ENCODE results near the gene ATP2A1. TPM values are rescaled to one million over a fixed set of nuclear protein-coding genes. Genes with fewer than 3 reads are reported as not detected.
"Not testable (repeated sequence)": the region's sequence is repeated elsewhere in the genome, so short reads cannot be mapped to it uniquely, and the experiment has no call there.

The ATP2A1 gene
- total RNA-seq, 1 donor from 2014 or later, result 0.16 TPM

GRCh38 chr16:28935924-28936783 is 57.9 kb downstream of the ATP2A1 start:
- peak; percentile 18 for DNase-seq

DNA sequence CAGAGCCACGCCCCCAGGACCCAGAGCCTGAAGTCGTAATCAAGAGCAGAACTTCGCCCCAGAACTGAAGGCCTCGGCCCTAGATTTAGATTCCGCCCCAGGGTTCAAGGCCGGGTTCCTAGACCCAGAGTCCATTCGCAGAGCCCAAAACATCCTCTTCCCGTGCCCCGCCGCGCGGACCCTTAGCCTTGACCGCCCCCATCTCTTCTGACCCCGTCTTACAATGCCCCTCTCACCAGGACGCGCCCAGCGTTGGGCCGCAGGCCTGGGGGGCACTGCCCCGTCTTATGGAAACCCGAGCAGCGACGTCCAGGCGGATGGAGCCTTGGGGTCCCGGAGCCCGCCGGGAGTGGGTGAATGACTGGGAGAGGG is 58.5 kb downstream of the ATP2A1 start:
- no peak for DNase-seq

GRCh38 chr16:28937222-28937876 is 59.1 kb downstream of the ATP2A1 start:
- no peak for DNase-seq

DNA sequence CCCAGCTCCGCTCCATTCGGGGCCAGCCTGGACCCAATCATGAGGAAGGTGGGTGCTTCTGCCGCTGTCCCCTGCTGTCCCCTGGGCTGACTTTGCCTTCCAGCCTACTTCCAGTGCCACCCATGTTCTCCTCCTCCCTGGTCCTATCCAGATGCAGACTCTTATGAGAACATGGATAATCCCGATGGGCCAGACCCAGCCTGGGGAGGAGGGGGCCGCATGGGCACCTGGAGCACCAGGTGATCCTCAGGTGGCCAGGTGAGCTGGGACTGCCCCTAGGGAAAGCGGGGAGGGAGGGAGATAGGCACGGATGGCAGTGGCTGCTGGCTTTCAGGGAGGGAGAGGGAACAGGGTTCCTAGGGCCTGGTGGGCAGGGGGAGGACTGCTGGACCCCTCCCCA is 60.4 kb downstream of the ATP2A1 start:
- DNase-seq, result no peak

GRCh38 chr16:28939825-28940224 is 61.5 kb downstream of the ATP2A1 start:
- not testable (repeated sequence) for DNase-seq

GRCh38 chr16:28943281-28943680 is 65.0 kb downstream of the ATP2A1 start:
- no peak for DNase-seq

DNA sequence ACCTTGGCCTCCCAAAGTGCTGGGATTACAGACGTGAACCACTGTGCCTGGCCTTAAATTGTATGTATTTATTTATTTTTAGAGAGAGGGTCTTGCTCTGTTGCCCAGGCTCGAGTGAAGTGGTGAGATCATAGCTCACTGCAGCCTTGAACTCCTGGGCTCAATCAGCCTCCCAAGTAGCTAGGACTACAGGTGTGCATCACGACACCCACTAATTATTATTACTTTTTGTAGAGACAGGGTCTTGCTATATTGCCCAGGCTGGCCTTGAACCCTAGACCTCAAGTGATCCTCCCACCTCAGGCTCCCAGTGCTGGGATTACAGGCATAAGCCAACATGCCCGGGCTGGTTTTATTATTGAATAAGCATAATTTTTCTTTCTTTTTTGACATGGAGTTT is 68.4 kb downstream of the ATP2A1 start:
- no peak for DNase-seq

- DNase-seq, result peak; percentile 100
Observed at GRCh38 chr16:28950648-28951409, 72.5 kb downstream of the ATP2A1 start, which contains the start of gene NFATC2IP. Gene NFATC2IP, plus strand, starts transcription at chr16:28950937. Its CDS starts 75 bp downstream, at chr16:28951012.

DNA sequence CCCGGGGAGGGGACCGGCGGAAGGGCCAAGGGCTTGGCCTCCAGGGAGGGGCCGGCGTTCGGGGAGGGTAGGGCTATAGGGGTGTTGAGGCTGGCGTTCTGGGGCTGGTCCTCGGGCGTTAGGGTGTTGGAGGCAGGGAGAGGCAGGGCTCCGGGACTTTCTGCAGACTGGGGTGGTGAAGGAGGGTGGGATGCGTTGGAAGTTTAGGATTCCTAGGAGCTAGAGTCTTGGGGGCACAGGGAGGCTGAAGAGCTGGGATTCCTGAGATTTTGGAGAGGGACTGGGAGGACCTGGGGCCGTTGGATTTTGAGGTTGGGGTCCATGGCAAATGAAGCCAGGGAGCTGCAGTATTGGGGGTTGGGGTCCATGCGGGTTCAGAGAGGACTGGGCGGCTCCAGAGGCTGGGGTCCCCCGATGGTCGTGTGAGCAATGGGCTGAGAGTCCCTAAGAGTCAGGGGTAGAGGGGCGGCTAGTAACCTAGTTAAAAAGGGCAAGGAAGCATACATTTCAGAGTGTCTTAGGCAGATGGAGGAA is 73.2 kb downstream of the ATP2A1 start:
- no peak for DNase-seq

Small RNA genes lying within 50 kb of the gene (small RNA-seq; reads per million reads assigned to genes)
- not detected for gene RF00416

Other genes starting within 250 kb of the ATP2A1 start
- not detected for gene NPIPB8, start 240.4 kb upstream of the ATP2A1 start, total RNA-seq
- 93.7 TPM for gene EIF3C, start 167.0 kb upstream of the ATP2A1 start, total RNA-seq
- gene NPIPB9, start 126.7 kb upstream of the ATP2A1 start, total RNA-seq, result 3.1 TPM
- gene ATXN2L, start 55.5 kb upstream of the ATP2A1 start, total RNA-seq, result 19.2 TPM
- gene TUFM, start 32.1 kb upstream of the ATP2A1 start, total RNA-seq, result 56.6 TPM
- 15.1 TPM for gene SH2B1, start 14.6 kb upstream of the ATP2A1 start, total RNA-seq
- gene RABEP2, start 46.8 kb downstream of the ATP2A1 start, total RNA-seq, result 17.8 TPM
- not detected for gene CD19, start 53.5 kb downstream of the ATP2A1 start, total RNA-seq
- gene NFATC2IP, start 72.4 kb downstream of the ATP2A1 start, total RNA-seq, result 19.8 TPM
- gene SPNS1, start 96.3 kb downstream of the ATP2A1 start, total RNA-seq, result 17.8 TPM
- gene LAT, start 106.6 kb downstream of the ATP2A1 start, total RNA-seq, result 0.62 TPM